ENCODE data around the gene KMO.

The KMO gene

GRCh38 chr1:241555526-241555925, 23.3 kb downstream of the KMO start:
- H3K27ac Mint-ChIP-seq = no peak overlapping the region
- H3K4me1 Mint-ChIP-seq (ENCODE audit: low read depth) = peaks cover 21% of the 10 kb centered on the region
- DNase-seq (ENCODE audit: low spot score) = no peak
- H3K4me3 Mint-ChIP-seq = no peak overlapping the region
- H3K36me3 Mint-ChIP-seq (ENCODE audit: low read depth) = peaks cover 2% of the 10 kb centered on the region
- no peaks in the 10 kb centered on the region for H3K27me3 Mint-ChIP-seq (ENCODE audit: low read depth)
- H3K9me3 Mint-ChIP-seq = peaks cover 4% of the 10 kb centered on the region

DNA sequence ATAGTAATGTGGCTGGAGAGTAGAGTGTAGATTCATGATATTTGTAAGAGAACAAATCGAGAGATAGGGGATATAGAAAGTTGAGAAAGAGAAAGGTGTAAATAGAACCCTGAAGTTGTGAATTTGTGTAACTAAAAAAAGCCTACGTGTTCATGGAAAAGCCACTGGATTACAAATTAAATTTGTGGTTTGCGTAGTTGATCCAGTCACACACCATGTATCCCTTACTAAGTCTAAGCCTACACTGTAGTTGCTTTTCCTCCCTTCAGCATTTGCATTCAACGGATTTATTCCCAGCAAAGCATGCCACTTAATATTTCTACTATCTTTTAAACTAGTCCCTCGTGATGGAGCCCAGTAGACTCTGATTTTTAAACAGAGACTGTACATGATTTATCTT, 24.9 kb downstream of the KMO start:
- H3K27ac Mint-ChIP-seq = no peak overlapping the region
- peaks cover 11% of the 10 kb centered on the region for H3K4me1 Mint-ChIP-seq (ENCODE audit: low read depth)
- peaks cover 2% of the 10 kb centered on the region for H3K27me3 Mint-ChIP-seq (ENCODE audit: low read depth)
- H3K36me3 Mint-ChIP-seq (ENCODE audit: low read depth) = peaks cover 2% of the 10 kb centered on the region
- DNase-seq (ENCODE audit: low spot score) = no peak
- H3K4me3 Mint-ChIP-seq = no peak overlapping the region
- peaks cover 4% of the 10 kb centered on the region for H3K9me3 Mint-ChIP-seq

- Mint-ChIP-seq H3K27me3 (ENCODE audit: low read depth) (peaks cover 4% of the 10 kb centered on the region), H3K4me3 (no peak overlapping the region), H3K27ac (no peak overlapping the region), H3K36me3 (ENCODE audit: low read depth) (peaks cover 1% of the 10 kb centered on the region), H3K4me1 (ENCODE audit: low read depth) (peaks cover 4% of the 10 kb centered on the region), H3K9me3 (peaks cover 2% of the 10 kb centered on the region)
- DNase-seq (ENCODE audit: low spot score) = no peak
Observed at GRCh38 chr1:241557551-241558193, 25.5 kb downstream of the KMO start.

GRCh38 chr1:241560146-241560848, 28.1 kb downstream of the KMO start:
- Mint-ChIP-seq H3K36me3 (ENCODE audit: low read depth) (no peaks in the 10 kb centered on the region), H3K4me1 (ENCODE audit: low read depth) (no peaks in the 10 kb centered on the region), H3K27ac (no peak overlapping the region), H3K4me3 (no peak overlapping the region), H3K27me3 (ENCODE audit: low read depth) (peaks cover 4% of the 10 kb centered on the region), H3K9me3 (no peaks in the 10 kb centered on the region)
- no peak for DNase-seq (ENCODE audit: low spot score)

- H3K4me1 Mint-ChIP-seq (ENCODE audit: low read depth) = no peaks in the 10 kb centered on the region
Observed at GRCh38 chr1:241560849-241561187, 28.6 kb downstream of the KMO start.

DNA sequence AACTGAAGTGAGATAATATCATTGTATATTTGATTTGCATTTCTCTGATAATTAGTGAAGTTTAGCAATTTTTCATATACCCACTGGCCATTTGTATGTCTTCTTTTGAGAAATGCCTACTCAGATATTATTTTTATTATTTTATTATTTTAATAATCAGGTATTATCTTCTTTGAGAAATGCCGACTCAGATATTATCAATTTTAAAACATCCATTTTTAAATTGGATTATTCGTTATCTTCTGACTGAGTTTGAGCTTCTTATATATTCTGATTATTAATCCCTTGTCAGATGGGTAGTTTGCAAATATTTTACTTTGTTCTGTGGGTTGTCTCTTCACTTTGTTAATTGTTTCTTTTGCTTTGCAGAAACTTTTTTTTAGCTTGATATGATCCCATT, 37.7 kb downstream of the KMO start:
- Mint-ChIP-seq H3K36me3 (ENCODE audit: low read depth) (no peaks in the 10 kb centered on the region), H3K4me1 (ENCODE audit: low read depth) (no peaks in the 10 kb centered on the region), H3K27ac (no peak overlapping the region), H3K4me3 (no peak overlapping the region), H3K9me3 (no peaks in the 10 kb centered on the region), H3K27me3 (ENCODE audit: low read depth) (peaks cover 21% of the 10 kb centered on the region)
- no peak for DNase-seq (ENCODE audit: low spot score)

More at GRCh38 chr1:241560849-241561187, 28.6 kb downstream of the KMO start:
- no peaks in the 10 kb centered on the region for H3K36me3 Mint-ChIP-seq (ENCODE audit: low read depth)
- H3K4me3 Mint-ChIP-seq = no peak overlapping the region
- no peak overlapping the region for H3K27ac Mint-ChIP-seq
- no peak for DNase-seq (ENCODE audit: low spot score)
- no peaks in the 10 kb centered on the region for H3K9me3 Mint-ChIP-seq
- peaks cover 4% of the 10 kb centered on the region for H3K27me3 Mint-ChIP-seq (ENCODE audit: low read depth)

- no peak overlapping the region for H3K4me3 Mint-ChIP-seq
- H3K4me1 Mint-ChIP-seq (ENCODE audit: low read depth) = peaks cover 5% of the 10 kb centered on the region
- no peak for DNase-seq (ENCODE audit: low spot score)
- peaks cover 26% of the 10 kb centered on the region for H3K27me3 Mint-ChIP-seq (ENCODE audit: low read depth)
- H3K36me3 Mint-ChIP-seq (ENCODE audit: low read depth) = peaks cover 3% of the 10 kb centered on the region
- peaks cover 12% of the 10 kb centered on the region for H3K9me3 Mint-ChIP-seq
- no peak overlapping the region for H3K27ac Mint-ChIP-seq
Observed at GRCh38 chr1:241574154-241574553, 42.0 kb downstream of the KMO start.

DNA sequence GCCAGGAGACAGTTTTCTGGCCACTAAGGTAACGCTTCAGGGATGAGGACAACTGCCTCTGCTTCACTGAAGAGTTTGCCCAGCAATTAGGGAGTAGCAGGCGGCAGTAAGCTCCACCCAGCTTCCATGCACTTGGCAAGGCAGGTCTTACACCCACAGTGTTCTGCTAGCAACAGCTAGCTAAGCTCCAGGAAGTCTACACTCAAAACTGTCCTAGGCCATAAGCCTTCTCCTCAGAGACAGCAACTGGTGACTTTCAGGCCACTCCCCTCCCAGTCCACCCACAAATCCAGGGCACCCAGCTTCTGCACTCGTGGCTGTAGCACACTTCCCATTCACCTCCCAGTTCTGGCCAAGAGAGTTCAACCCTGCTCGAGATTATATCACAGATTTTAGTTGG, 47.3 kb downstream of the KMO start:
- Mint-ChIP-seq H3K4me1 (ENCODE audit: low read depth) (peaks cover 5% of the 10 kb centered on the region), H3K4me3 (no peak overlapping the region), H3K36me3 (ENCODE audit: low read depth) (peaks cover 3% of the 10 kb centered on the region), H3K27me3 (ENCODE audit: low read depth) (peaks cover 7% of the 10 kb centered on the region), H3K9me3 (peaks cover 12% of the 10 kb centered on the region), H3K27ac (no peak overlapping the region)
- DNase-seq (ENCODE audit: low spot score) = no peak

GRCh38 chr1:241582921-241583321, 50.7 kb downstream of the KMO start:
- Mint-ChIP-seq H3K36me3 (ENCODE audit: low read depth) (no peaks in the 10 kb centered on the region), H3K4me3 (no peak overlapping the region), H3K27me3 (ENCODE audit: low read depth) (no peaks in the 10 kb centered on the region), H3K27ac (no peak overlapping the region), H3K4me1 (ENCODE audit: low read depth) (no peaks in the 10 kb centered on the region), H3K9me3 (no peaks in the 10 kb centered on the region)
- DNase-seq (ENCODE audit: low spot score) = no peak

DNA sequence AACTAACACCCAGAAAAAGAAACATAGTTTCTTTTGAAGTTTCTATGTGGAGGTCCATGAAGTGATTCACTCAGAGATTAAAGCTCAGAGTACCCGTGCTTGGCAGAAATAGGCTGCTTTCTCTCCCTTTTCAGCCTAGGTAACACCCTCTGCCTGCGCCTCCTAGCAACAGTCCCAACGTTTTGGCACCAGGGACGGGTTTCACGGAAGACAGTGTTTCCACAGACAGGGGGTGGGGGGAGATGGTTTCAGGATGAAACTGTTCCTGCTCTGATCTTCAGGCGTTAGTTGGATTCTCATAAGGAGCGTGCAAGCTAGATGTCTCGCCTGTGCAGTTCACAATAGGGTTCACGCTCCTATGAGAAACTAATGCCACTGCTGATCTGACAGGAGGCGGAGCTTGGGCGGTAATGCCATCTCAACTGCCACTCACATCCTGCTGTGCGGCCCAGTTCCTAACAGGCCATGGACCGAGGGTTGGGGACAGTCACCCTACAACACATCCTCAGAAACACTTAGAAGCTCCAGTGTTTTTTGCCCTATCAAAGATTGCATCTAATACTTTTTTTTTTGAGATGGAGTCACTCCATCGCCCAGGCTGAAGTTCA, 54.8 kb downstream of the KMO start:
- no peak overlapping the region for H3K27ac Mint-ChIP-seq
- no peaks in the 10 kb centered on the region for H3K9me3 Mint-ChIP-seq
- peaks cover 3% of the 10 kb centered on the region for H3K4me1 Mint-ChIP-seq (ENCODE audit: low read depth)
- no peaks in the 10 kb centered on the region for H3K36me3 Mint-ChIP-seq (ENCODE audit: low read depth)
- H3K4me3 Mint-ChIP-seq = no peak overlapping the region
- no peak for DNase-seq (ENCODE audit: low spot score)
- no peaks in the 10 kb centered on the region for H3K27me3 Mint-ChIP-seq (ENCODE audit: low read depth)

DNA sequence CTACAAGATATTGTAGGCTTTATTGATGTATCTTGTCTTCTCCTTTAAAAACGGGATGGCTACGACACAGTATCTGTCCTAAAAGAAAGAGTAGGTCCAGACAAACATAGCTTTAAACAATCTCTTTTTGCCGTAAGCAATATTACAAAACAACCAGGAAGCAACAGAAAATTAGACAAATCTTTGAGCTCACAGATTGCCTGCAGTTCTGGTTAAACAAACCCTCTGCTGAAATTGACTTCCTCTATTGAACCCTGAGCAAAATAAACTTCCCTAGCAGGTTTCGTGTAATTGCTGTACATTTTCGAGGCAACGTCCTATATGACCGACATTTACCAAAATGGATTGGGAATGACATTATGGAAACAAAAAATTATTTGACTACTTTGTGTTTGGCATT, 57.3 kb downstream of the KMO start:
- Mint-ChIP-seq H3K4me3 (no peak overlapping the region), H3K9me3 (no peaks in the 10 kb centered on the region), H3K4me1 (ENCODE audit: low read depth) (peaks cover 3% of the 10 kb centered on the region), H3K36me3 (ENCODE audit: low read depth) (no peaks in the 10 kb centered on the region), H3K27ac (no peak overlapping the region), H3K27me3 (ENCODE audit: low read depth) (no peaks in the 10 kb centered on the region)
- no peak for DNase-seq (ENCODE audit: low spot score)

- Mint-ChIP-seq H3K27ac (no peak overlapping the region), H3K4me3 (no peak overlapping the region), H3K4me1 (ENCODE audit: low read depth) (peaks cover 3% of the 10 kb centered on the region), H3K27me3 (ENCODE audit: low read depth) (no peaks in the 10 kb centered on the region), H3K36me3 (ENCODE audit: low read depth) (peaks cover 2% of the 10 kb centered on the region), H3K9me3 (no peaks in the 10 kb centered on the region)
- no peak for DNase-seq (ENCODE audit: low spot score)
Observed at GRCh38 chr1:241590719-241591118, 58.5 kb downstream of the KMO start.

DNA sequence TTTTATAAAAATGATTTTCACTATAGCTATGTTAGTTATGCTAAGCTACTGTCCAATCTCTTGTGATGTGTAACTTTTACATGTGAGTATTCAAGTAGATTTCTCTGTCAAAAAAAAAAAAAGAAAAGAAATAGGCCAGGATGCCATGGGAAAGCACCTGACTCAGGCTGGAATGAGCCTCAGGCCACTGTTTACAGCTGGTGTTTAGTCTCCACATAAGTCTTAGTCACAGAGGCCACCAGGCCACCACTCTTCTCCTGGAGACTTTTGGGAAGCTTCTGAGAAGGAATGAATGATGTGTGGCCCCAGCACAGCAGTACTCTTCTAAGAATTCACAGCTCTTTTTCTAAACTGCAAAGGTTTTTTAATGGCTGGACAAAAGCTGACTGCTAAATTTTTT, 59.1 kb downstream of the KMO start:
- DNase-seq (ENCODE audit: low spot score) = no peak
- H3K9me3 Mint-ChIP-seq = no peaks in the 10 kb centered on the region
- no peaks in the 10 kb centered on the region for H3K27me3 Mint-ChIP-seq (ENCODE audit: low read depth)
- H3K36me3 Mint-ChIP-seq (ENCODE audit: low read depth) = peaks cover 2% of the 10 kb centered on the region
- no peak overlapping the region for H3K27ac Mint-ChIP-seq
- H3K4me3 Mint-ChIP-seq = no peak overlapping the region
- H3K4me1 Mint-ChIP-seq (ENCODE audit: low read depth) = peaks cover 3% of the 10 kb centered on the region

DNA sequence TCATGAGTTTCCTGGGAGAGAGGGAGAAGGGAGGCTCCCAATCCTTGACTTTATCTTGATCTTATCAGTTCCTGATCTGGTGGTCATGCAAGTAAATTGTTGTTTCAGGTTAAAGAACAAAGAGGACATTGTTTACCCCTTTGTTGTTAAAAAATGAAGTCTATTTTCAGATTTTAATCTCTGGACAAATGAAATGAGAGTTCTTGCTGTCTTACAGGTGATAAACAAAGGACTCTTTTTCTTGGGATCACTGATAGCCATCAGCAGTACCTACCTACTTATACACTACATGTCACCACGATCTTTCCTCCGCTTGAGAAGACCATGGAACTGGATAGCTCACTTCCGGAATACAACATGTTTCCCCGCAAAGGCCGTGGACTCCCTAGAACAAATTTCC, 59.6 kb downstream of the KMO start:
- Mint-ChIP-seq H3K36me3 (ENCODE audit: low read depth) (peaks cover 2% of the 10 kb centered on the region), H3K4me3 (no peak overlapping the region), H3K4me1 (ENCODE audit: low read depth) (peaks cover 3% of the 10 kb centered on the region), H3K9me3 (no peaks in the 10 kb centered on the region), H3K27me3 (ENCODE audit: low read depth) (no peaks in the 10 kb centered on the region), H3K27ac (no peak overlapping the region)
- no peak for DNase-seq (ENCODE audit: low spot score)

Measured in T-helper 2 cell treated with Interferon-gamma antibody and Interleukin-4, amounts not matched to agents 5 μg/mL and 100 μg/mL, for 36 hours (primary cell).